ENCODE data around the gene UQCR11. TPM values are rescaled to one million over a fixed set of nuclear protein-coding genes. Genes with fewer than 3 reads are reported as not detected.

Gene UQCR11
- polyA plus RNA-seq, 1 donor = 117 TPM

DNA sequence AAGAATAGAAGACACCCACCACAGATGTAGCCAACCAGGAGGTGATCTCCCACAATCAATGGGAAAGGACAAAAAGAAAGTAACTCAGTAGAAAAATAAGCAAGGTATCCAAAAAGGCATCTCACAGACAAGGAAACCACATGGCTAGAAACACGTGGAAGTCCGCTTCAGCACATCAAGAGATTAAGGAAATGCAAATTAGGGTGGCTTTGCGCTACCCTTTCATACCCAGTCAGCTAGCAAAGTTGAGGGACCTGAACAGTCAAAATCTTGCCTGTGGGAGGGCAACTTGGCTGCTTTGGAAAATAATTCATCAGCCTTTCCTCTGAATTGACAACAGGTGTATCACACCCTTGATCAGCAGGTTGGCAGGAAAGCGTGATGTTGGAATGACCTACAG is 11.6 kb upstream of the UQCR11 start:
- no peak for DNase-seq (ENCODE audit: low read depth)

DNA sequence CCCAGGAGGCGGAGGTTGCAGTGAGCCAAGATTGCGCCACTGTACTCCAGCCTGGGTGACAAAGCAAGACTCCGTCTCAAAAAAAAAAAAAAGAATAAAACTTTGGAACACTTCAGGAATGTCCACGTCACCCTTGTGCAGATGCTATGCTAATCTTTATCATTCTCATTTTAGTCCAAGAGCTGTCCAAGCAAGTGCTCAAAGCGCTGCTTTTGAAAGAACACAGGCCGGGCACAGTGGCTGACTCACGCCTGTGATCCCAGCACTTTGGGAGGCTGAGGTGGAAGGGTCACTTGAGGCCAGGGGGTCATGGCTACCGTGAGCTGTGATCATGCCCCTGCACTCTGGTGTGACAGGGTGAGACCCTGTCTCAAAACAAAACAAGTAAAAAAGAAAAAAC is 11.1 kb upstream of the UQCR11 start:
- DNase-seq (ENCODE audit: low read depth) = no peak

DNA sequence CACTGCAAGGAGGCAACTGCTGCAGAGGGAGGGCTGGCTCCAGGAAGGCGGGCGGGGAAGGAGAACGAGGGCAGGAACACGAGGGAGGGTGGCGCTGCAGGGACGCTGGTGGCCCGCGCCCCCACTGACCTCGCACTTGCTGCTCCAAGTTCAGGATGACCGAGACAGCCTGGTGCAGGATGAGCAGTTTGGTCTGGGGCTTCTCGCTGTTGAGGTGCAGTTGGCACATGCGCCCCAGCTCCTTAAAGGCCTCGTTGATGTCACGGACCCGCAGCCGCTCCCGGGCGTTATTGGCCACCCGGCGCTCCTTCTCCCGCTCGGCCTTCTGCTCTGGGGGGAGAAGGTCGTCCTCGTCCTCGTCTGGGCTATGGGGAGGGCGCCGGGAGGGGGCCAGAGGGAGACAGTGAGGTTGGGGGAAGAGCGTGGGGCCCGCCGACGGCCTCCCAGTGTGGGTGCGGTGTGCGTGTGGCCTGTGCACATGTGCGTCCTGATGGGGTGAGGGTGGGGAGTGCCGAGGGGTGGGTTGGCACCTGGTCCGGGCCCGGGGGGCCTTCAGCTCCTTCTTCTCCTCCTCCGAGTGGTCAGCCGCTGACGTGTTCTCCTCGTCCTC is 10.0 kb upstream of the UQCR11 start:
- DNase-seq (ENCODE audit: low read depth) = no peak

DNA sequence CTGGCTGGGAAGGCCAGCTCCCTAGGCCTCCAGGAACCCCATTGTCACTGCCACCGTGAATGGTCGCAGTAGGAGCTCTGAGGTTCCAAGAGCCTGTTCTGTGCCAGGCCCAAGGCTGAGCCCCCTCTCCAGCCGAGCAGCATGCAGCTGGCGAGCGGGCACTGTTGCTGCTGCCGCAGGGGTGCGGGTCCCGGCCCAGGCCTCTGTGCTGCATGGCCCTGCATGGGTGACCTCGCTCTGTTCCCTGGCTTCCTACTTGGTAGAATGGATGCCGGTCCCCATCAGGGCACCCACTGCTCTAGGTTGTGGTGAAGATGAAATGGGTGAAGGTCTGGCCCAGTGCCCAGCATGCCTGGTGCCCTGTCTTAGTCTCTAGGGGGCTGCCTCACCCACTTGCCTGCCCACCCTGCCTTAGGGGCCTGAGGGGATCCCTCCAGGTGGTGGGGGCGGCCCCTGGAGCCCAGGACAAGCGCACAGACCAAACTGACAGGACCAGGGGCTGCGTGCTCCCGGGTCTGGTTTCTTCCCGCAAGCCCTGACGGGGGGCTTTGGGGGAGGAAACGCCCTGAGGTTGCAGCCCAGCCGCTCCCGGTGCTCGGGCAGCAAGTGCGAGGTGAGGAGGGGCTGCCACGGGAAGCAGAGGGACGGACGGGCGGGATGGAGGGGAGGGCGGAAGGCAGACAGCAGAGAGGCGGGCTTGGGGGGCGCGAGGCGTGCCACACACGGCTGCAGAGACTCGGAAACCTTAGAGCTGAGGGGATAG is 8.7 kb upstream of the UQCR11 start:
- DNase-seq (ENCODE audit: low read depth) = no peak

DNA sequence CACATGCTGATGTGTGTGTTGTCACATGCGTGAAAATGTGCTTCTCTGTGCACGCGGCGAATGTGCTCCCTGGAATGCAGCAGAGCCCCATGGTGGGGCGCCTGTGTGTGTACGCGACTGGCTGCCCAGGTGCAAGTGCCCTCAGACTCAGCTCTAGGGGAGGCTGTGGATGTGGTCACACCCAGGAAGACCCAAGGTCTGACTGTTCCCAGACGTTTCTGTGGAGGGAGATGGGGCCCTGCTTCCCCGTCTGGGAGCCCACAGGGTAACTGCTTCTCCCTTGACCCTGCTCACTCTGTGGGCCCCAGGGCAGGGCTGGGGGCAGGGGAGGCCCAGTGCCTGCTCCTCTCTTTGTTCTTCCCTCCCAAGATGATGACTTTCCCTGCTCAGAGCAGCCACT is 7.9 kb upstream of the UQCR11 start:
- no peak for DNase-seq (ENCODE audit: low read depth)

DNA sequence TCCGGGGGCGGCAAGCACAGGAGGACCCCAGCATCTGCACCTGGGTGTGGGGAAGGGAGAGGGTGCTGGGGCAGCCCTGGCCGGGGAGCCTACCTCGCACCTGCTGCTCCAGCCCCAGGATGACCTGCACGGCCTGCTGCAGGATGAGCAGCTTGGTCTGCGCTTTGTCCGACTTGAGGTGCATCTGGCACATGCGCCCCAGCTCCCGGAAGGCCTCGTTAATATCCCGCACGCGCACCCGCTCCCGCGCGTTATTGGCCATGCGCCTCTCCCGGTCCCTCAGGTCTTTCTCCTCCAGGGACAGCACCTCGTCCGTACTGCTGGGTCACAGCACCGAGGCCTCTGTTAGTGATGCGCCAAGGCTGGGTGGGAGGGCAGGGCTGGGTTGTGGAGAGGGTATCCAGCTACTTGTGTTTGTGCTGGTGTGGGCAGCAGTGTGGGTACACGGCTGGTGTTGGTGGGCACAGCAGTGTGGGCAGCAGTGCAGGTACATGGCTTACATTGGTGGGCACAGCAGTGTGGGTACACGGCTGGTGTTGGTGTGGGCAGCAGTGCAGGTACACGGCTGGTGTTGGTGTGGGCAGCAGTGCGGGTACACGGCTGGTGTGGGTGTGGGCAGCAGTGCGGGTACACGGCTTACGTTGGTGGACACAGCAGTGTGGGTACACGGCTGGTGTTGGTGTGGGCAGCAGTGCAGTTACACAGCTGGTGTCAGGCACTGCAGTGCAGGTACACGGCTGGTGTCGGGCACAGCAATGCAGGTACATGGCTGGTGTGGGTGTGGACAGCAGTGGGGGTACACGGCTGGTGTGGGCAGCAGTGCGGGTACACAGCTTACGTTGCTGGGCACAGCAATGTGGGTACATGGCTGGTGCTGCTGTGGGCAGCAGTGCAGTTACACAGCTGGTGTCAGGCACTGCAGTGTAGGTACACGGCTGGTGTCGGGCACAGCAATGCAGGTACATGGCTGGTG is 7.1 kb upstream of the UQCR11 start:
- no peak for DNase-seq (ENCODE audit: low read depth)

DNA sequence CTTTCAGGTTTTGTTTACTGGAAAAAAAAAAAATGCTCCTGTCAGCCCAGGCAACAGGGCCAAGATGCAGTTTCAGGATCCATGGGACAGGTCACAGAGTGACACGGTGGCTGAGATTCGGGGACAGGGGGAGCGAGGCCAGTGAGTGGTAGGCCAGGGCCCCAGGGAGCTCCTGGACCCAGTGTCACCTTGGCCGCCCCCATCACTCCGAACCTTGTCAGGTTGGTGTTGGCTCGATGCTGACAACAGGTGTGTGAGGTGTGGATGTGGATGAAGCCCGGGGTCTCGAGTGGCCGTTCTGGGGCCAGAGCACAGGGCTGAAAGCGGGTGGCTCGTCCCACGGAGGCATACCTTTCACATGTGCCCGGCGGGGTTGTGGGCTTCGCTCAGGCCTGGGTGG is 6.1 kb upstream of the UQCR11 start:
- DNase-seq (ENCODE audit: low read depth) = no peak

DNA sequence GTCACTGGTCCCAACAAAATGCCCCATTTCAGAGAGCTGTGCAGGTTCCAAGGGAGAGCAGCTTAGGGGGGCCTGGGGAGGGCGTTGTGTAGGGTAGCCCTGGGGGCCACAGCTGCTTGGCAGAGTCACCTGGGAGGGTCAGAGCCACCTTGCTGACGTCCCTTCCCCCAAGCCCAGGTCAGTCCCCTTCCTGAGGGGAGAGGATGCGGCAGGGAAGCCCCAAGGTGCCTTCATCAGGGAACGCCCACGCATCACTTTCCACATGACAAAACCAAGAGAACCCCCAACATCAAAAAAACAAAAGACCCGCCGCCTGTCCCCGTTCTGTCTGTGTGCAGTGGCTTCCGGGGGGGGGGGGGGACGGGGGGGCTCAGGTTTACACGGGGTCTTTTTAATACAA is 5.3 kb upstream of the UQCR11 start:
- DNase-seq (ENCODE audit: low read depth) = no peak

DNA sequence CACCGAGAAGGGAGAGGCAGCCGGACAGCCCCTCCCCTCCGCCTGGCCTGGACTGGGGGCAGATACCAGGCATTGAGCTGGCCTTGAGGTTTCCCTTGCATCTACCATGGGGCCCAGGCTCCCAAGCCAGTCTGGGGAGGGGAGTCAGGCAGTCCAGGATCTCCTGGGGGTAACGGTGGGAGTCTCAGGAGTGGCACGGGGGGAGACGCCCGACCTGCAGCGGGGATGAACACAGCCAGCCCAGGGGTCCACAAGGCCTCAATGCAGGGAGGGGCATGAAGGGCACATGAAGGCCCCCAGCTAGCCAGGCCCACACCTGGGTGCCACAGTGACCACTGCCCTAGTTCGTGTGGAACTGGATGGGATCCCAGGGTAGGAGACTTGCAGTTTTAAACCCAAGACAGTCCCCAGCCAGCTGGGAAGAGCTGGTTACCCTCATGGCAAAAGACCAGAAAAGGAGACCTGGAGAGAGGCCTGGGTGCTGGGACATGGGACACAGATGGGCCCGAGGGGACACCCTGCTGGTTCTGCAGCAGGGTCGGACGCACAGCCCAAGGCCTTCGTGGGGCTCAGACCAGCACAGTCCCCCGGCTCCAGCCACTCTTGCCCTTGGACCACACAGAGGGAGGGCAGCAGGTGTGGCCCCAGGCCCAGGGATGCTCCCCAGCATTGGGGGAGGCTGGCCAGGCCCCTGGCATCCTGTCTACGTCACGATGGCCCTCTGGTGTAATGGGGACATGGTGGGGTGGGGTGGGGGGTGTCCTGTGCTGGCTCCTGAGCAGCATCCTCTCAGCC is 4.6 kb upstream of the UQCR11 start:
- no peak for DNase-seq (ENCODE audit: low read depth)

DNA sequence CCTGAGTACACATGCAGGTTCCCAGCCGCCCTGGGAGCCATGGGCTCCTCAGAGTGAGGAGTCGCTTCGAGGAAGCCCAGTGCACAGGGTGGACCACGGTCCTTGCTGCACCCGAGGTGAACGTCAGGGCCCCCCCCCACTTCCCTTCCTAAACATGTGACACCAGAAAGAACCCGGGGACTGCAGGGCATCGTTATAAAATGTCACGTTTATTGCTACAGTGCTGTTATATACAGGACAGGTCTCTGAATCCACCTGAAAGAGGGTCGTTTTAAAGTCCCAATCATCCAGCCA is 3.8 kb upstream of the UQCR11 start:
- no peak for DNase-seq (ENCODE audit: low read depth)

DNA sequence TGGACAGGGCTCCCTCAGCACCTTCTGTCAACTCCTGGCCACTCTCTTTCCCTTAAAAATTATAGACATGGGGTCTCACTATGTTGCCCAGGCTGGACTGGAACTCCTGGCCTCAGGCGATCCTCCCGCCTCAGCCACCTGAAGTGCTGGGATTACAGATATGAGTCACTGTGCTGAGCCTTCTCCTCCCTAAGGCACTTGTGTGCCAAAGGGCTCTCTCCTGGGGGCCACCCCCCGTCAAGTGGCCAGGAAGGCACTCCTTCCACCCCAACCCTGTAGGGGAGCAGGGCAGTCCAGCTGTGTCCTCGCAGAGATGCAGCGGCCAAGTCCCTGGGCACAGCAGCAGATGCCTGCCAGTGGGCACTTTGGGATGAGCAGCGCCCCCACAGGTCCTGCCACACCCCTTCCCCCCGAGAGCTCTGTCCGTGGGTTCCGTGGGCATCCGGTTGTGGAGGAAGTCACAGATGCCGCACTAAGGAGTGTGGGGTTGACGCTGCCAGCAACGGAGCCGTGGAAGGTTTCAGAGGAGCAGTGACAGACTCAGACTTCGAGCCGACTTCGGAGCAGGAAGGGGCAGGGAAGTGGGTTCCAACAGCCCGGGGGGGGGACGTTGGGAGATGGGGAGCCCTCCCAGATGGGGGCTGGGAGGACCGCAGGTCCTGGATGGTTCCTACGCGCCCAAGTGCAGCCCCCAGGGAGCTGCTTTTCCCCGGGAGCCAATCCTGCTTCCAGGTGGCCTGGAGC is 3.3 kb upstream of the UQCR11 start:
- no peak for DNase-seq (ENCODE audit: low read depth)

DNA sequence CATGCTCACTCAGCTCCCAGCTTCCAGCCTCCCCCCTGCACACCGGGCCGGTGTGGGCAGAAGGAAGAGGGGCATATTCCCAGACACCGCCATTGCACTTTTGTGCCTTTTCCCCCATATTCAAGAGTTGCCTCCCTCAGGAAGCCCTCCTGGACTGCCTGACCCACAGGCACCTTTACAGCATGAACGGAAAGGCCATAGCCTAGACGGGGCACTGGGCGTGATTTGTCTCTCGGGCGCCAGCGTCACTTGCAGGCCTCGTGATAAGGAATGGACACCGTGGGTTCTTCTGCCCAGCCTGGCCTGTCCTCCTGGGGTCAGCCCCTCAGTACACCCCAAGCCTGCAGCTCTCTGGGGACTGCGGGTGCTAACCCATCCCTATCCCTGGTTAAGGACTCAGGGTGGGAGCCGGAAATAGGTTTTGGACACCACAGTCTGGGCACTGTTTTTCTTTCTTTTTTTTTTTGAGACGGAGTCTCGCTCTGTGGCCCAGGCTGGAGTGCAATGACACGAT is 933 bp upstream of the UQCR11 start:
- DNase-seq (ENCODE audit: low read depth) = no peak

DNA sequence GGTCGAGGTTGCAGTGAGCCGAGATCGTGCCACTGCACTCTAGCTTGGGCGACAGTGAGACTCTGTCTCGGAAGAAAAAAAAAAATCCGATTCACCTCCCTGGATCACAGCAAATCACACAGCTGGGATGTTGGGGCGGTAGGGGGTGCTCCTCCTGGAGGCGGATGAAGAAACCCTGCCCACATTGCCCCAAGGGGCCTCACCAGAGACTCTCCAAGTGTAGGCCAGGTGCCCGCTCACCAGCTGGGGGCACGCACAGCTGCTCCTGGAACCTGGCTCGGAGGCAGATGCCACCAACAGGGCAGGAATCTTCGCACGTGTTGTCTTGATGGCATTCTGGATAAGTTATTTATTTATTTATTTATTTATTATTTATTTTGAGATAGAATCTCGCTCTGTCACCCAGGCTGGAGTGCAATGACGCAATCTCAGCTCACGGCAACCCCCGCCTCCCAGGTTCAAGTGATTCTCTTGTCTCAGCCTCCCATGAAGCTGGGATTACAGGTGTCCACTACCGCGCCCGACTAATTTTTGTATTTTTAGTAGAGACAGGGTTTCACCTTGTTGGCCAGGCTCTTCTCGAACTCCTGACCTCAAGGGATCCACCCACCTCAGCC is 3.1 kb downstream of the UQCR11 start:
- DNase-seq (ENCODE audit: low read depth) = no peak

DNA sequence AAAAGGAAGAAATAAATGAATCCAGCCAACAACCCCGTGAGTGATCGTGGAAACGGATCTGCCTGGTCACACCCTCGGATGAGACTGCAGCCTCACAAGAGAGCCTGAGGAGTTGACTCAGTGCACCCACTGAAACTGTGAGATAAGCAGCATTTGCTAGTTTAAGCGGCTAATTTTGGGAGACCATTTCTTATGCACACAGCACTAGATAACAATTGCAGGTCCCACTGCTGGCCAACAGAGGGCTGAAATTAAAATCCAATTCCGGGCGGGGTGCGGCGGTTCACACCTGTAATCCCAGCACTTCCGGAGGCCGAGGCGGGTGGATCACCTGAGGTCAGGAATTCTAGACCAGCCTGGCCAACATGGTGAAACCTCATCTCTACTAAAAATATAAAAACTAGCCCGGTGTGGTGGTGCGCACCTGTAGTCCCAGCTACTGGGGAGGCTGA is 3.6 kb downstream of the UQCR11 start:
- DNase-seq (ENCODE audit: low read depth) = no peak

DNA sequence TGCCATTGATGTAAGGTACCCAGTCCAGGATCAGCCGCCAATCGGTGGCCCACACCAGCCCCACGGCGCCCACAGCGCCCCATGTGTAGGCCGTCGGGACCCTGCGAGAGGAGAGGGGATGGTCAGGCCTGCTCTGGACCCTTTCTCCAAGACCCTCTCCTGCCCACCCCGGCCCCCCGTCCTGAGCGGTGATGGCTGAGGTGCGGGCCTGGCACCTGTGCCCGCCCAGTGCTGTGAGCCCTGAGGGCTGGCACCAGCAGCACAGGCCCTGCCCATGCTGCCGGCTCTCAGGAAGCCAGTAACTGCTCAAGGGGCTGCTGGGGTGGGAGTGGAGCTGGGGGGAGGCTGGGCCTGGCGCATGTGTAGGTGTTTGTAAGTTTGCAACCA is 5.8 kb downstream of the UQCR11 start:
- DNase-seq (ENCODE audit: low read depth) = no peak

DNA sequence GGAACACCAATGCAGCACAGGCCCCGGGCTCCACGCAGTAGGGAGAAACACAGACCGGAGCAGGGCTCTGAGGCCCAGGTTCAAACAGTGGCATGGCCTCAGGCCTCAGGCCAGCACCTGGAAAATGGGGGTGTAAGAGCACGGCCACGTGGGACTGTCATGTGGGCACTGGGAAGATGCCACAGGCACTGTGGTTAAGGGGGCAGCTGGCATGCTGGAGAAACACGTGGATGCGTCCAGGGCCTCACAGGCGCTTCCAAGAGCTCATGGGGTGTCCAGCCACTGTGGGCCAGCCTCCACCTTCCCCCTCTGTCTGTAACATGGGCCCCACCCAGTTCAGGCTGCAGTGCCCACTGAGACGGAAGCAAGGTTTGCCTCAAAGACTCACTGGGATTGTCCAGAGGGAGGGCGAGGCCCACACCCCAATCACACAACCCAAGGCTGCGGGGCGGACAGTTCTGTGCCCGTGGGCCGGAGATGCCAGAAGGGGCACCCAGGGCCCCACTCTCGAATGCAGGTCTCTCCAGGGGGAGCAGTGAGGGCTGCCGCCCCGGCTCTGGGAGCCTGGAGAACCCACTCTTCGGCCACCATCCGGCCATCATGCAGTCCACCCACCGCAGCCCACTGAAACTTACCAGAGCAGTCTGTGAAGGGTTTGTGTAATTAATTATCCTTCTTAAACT is 6.3 kb downstream of the UQCR11 start:
- no peak for DNase-seq (ENCODE audit: low read depth)

DNA sequence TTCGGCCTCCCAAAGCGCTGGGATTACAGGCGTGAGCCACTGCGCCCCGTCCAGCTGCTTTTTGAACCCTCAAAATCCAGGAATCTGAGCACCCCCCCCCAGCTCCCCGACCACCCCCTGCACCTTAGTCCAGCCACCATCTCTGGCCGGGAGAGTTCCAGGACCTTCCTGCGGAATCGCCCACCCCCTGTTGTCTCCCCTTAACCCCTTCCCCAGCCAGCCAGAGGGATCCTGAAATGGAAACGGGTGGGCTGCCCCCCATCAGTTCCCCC is 11.8 kb downstream of the UQCR11 start:
- no peak for DNase-seq (ENCODE audit: low read depth)

DNA sequence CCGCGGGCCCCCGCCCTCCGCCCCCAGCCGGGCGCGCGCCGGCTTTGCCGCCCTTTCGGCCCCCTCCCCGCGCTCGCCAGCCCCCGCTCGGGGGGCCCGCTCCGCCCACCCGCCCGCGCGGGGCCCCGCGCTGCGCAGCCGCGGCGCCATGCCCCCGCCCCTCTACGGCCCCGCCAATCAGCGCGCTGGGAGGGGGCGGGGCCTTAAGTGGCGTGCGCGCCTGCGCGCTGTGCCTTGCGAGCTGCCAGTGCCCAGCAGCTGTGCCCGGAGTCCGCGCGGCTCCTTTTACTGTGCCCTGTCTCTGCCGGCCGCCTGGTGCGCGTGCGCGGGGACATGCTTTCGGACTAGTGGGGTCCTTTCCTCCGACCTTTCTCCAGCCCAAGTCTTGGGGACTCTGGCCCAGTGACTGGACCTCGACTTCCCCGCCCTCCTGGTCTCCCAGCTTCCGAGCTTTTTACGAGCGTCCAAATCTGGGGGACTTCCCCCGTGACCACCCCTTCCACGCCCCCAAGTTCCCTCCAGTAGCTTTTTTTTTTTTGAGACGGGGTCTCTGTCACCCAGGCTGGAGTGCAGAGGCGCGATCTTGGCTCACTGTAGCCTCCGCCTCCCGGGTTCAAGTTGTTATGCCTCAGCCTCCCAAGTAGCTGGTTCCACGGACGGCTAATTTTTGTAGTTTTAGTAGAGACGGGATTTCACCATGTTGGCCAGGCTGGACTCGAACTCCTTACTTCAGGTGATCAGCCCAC is 12.3 kb downstream of the UQCR11 start, which contains the start of gene MBD3:
Gene MBD3, minus strand, starts transcription at position 111 of the 746 bp plus-strand sequence. CDS start 234 bp downstream, outside the sequence.
- DNase-seq (ENCODE audit: low read depth) = peak; percentile 75
